Left lung (tissue), 10 donors: ENCODE data around the gene CTAGE9. TPM values are rescaled to one million over a fixed set of nuclear protein-coding genes. Genes with fewer than 3 reads are reported as not detected.
"Not testable (repeated sequence)": the region's sequence is repeated elsewhere in the genome, so short reads cannot be mapped to it uniquely, and the experiment has no call there.

Experiments
- ATAC-seq: fragments of 200-7000 bp; cut with Tn5 transposase; one replicate; pipeline ENCODE4 v1.9.1; 2020; ENCODE audit warnings: moderate library complexity
- DNase-seq, 4 donors: peaks; one replicate each; pipeline ENCODE4 v3.0.0-alpha.2; 2013 to 2020
- H3K27ac ChIP-seq, 2 donors: fragments of 200-600 bp; sonication (generic) in 1 of 2; one replicate each; pipeline versions ENCODE4 v1.5.0 to v1.8.0; 2020 to 2021
- H3K27me3 ChIP-seq, 2 donors: fragments of 200-600 bp; sonication (generic) in 1 of 2; one replicate each; pipeline versions ENCODE4 v1.5.0 to v1.8.0; 2020 to 2021
- H3K36me3 ChIP-seq, 2 donors: fragments of 200-600 bp; sonication (generic) in 1 of 2; one replicate each; pipeline versions ENCODE4 v1.5.0 to v1.8.0; 2020 to 2021
- H3K4me1 ChIP-seq, 2 donors: fragments of 200-600 bp; one replicate each; pipeline ENCODE4 v1.8.0; 2021
- H3K4me3 ChIP-seq, 2 donors: fragments of 200-600 bp; sonication (generic) in 1 of 2; one replicate each; pipeline versions ENCODE4 v1.5.0 to v1.8.0; 2020 to 2021; ENCODE audit warnings: mild to moderate bottlenecking in 1 of 2
- H3K9me3 ChIP-seq, 2 donors: fragments of 200-600 bp; sonication (generic) in 1 of 2; one replicate each; pipeline versions ENCODE4 v1.5.0 to v1.8.0; 2020 to 2021
- CTCF ChIP-seq, 2 donors: fragments of 200-600 bp; sonication (generic) in 1 of 2; IDR thresholded peaks; one replicate each; pipeline versions ENCODE4 v1.5.0 to v1.8.0; 2021; ENCODE audit warnings: antibody characterized with exemption in 2 of 2
- intact Hi-C, 2 donors: fragments of 100-400 bp; cut with DNase I; formaldehyde crosslinking; loops; one replicate each; pipeline versions ENCODE4 v1.11.2 to v1.14.2; 2022
- polyA plus RNA-seq, 6 donors: library from polyadenylated mRNA; unstranded; fragments of 120-200 nt; gene quantifications; one replicate each; pipeline ENCODE4 v1.2.1, GENCODE V29; 2013; ENCODE audit not compliant: insufficient read length in 6 of 6
- total RNA-seq, 2 donors: library from RNA; stranded (reverse); fragmentation: NEBNext Ultra II Directional; extraction: Animal tissue kit (Norgen Biotek cat#: 25700); gene quantifications; one replicate each; pipeline ENCODE4 v1.2.1, GENCODE V29; 2021
- donor health status: DM: no; HTN: yes; CAD: no.
- donor health status: DM: no; HTN: no; CAD: no.

The CTAGE9 gene
- total and polyA plus RNA-seq, 8 donors, result 0.35 TPM; not detected in 7

DNA sequence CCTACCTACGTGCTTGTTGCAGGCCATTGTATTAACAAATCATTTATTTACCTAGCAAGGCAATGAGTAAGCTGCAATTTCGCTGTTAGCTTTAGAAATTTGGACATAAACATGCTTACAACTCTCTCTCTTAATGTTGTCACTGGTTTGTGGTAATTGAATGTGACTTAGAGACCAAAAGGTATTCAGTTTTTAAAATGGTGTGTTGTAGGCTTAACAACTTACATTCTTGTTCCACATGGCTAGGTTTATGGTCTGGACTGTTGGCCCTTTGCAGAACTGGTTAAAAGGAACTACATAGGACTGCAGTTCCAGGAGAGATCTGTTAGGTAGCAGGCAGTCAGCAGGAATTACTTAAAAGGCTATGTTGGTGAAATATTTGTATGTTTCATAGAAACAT, 10.3 kb upstream of the CTAGE9 start:
- no peaks in the 10 kb centered on the region for H3K9me3 ChIP-seq
- no peaks in the 10 kb centered on the region for H3K4me1 ChIP-seq
- no peak for TF ChIP-seq CTCF (IDR thresholded peaks at IDR 0.05)
- H3K36me3 ChIP-seq, result no peaks in the 10 kb centered on the region
- H3K4me3 ChIP-seq, result no peak overlapping the region
- intact Hi-C loops, result no loop called here
- no peaks in the 10 kb centered on the region for H3K27me3 ChIP-seq
- no peak for DNase-seq
- no peak overlapping the region for H3K27ac ChIP-seq
- no peak for ATAC-seq

DNA sequence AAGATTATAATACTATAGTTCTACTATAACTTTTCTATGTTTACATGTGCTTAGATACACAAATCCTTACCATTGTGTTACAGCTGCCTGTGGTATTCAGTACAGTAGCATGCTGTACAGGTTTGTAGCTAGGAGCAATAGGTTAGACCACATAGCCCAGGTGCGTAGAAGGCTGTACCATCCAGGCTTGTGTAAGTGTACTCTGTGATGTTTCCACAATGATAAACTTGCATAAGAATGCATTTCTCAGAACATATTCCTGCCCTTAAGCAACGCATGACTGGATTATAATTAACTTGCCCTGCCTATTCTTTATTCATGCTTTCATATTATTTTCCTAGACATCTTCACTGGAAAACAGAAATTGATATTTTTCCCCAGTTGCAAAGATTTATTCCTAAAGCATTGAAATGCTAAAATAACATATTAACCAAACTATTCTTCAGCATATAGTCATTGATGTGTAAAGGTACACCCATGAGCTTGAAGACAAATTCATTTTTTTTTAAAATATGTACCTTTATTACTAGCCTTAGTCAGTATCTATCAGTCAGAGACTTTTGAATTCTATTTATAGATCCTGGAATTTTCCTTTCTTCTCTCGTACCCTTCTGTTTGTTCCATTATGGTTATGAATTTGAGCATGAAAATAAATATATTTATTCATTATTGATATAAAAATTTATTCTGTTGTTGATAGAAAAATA, 7.2 kb upstream of the CTAGE9 start:
- TF ChIP-seq CTCF (IDR thresholded peaks at IDR 0.05), result no peak
- Histone ChIP-seq H3K4me1 (no peaks in the 10 kb centered on the region), H3K27ac (no peak overlapping the region), H3K36me3 (no peaks in the 10 kb centered on the region), H3K27me3 (no peaks in the 10 kb centered on the region), H3K9me3 (no peaks in the 10 kb centered on the region), H3K4me3 (no peak overlapping the region)
- intact Hi-C loops, result no loop called here
- DNase-seq (peak in 1 of 4 donors; percentile 5), ATAC-seq (no peak)

- ATAC-seq, DNase-seq, H3K27ac ChIP-seq, H3K4me1 ChIP-seq, H3K4me3 ChIP-seq, H3K36me3 ChIP-seq, H3K27me3 ChIP-seq, intact Hi-C loops, H3K9me3 ChIP-seq: not testable (repeated sequence)
Measured at GRCh38 chr6:131715567-131715966, 4.8 kb upstream of the CTAGE9 start.

DNA sequence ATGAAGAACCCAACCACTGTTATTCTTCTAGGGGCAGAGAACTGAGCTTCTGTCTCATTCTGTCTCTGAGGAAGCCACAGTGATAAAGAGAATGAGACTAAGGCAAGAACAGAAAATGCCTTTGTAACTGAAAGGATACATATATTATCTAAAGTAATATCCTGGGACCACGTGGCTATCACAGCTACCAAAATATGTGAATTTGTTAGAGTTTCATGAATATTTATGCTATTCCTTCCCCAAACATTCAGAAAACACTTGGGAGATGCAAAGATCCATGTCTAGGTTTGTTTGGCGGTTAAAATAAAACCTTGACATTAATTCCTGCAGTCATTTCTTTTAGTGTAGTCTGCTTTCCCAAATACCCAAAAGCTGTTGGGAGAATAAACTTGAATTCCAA, 6.9 kb downstream of the CTAGE9 start:
- H3K4me1 ChIP-seq, DNase-seq, H3K27ac ChIP-seq, H3K4me3 ChIP-seq, H3K36me3 ChIP-seq, H3K27me3 ChIP-seq, intact Hi-C loops, H3K9me3 ChIP-seq, ATAC-seq: not testable (repeated sequence)

DNA sequence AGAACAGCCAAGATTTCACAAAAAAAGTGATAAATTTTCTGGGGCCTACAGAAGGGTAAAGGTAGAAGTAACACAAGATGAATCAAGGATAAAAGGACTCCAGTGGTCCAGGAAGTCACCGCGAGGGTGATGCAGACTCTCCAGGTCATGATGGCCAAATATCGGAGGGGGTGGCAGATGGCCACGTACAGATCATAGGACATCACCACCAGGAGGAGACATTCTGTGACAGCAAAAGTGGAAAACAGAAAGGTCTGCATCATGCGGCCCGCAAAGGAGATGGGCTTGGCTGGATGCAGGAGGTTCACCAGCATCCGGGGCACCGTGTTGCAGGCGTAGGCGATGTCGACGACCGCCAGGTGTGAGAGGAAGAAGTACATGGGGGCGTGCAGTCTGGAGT, 10.0 kb downstream of the CTAGE9 start:
- H3K27ac ChIP-seq, DNase-seq, H3K27me3 ChIP-seq, intact Hi-C loops, H3K4me1 ChIP-seq, H3K36me3 ChIP-seq, ATAC-seq, H3K9me3 ChIP-seq, H3K4me3 ChIP-seq: not testable (repeated sequence)

GRCh38 chr6:131696956-131697355, 13.9 kb downstream of the CTAGE9 start:
- H3K4me3 ChIP-seq, result no peak overlapping the region
- no peaks in the 10 kb centered on the region for H3K4me1 ChIP-seq
- no peak overlapping the region for H3K27ac ChIP-seq
- no peaks in the 10 kb centered on the region for H3K27me3 ChIP-seq
- TF ChIP-seq CTCF (IDR thresholded peaks at IDR 0.05), result no peak
- no peak for DNase-seq
- H3K9me3 ChIP-seq, result no peaks in the 10 kb centered on the region
- ATAC-seq, result no peak
- no peaks in the 10 kb centered on the region for H3K36me3 ChIP-seq
- intact Hi-C loops, result no loop called here
